ENCODE data around the gene DHX57. TPM values are rescaled to one million over a fixed set of nuclear protein-coding genes. Genes with fewer than 3 reads are reported as not detected.

Gene DHX57
- total RNA-seq, 4 donors from 2014 or later: 11.5 to 12.0 (median 11.7) TPM

DNA sequence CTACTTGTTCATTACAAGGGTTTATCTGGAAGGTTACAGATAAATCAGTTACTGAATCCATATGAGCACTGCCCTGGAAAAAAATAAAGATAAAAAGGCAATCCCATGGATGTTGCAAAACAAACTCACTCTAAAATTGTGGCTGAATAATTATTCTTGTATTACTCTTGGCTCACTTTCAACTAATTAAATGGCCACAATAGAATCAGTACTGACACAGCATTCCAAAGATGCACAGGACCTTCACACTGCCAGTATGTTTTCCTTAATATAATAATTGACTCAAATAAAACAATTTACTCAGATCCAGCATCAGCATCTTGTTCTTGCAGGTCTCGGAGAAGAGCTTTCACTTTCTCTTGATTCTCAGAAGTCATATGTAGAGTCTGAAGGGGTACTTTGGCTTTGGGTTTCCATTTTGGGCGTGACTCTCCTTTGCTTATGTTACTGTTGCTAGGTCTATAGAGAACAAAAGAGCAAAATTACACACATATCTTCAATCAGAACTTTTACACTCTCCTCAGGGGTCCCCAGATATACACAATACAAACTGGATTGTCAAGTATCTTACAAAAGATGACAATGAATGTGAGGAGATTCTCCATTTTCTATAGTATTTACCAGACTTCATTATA lies 12.6 kb downstream of the DHX57 start:
- in situ Hi-C loops (cut with MboI; ENCODE audit: low sequenced_read_pairs in 4 of 4): no loop called here
- Histone ChIP-seq H3K27me3 (no peaks in the 10 kb centered on the region), H3K4me1 (no peaks in the 10 kb centered on the region), H3K27ac (no peak overlapping the region), H3K9me3 (no peaks in the 10 kb centered on the region), H3K4me3 (no peak overlapping the region), H3K36me3 (peaks cover 7 to 53% of the 10 kb centered on the region in 2 donors)
- DNase-seq: no peak
- ATAC-seq: no peak
- no peak for TF ChIP-seq POLR2A (IDR thresholded peaks at IDR 0.05)
- intact Hi-C loops (cut with DNase I; ENCODE audit: low total_unique reads): no loop called here

DNA sequence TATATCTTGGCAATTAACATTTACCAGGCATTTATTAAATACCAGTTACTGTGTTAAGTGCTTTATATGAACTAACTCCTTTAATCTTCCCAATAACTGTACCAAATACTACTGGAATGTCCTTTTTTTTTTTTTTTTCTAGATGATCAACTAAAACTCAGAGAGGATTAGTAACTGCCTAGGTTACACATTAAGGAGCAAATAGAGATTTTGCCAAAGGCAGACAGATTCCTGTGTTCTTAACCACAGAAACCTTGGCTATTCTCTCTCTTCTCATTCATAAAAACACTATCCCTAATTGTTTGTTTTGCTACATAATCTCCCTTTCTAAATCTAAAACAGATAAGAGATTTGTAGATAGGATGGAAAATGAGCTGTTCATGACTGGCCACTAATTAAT lies 13.3 kb downstream of the DHX57 start:
- Histone ChIP-seq H3K27ac (no peak overlapping the region), H3K27me3 (no peaks in the 10 kb centered on the region), H3K4me3 (no peak overlapping the region), H3K36me3 (peaks cover 7 to 60% of the 10 kb centered on the region in 2 donors), H3K9me3 (no peaks in the 10 kb centered on the region), H3K4me1 (no peaks in the 10 kb centered on the region)
- intact Hi-C loops (cut with DNase I; ENCODE audit: low total_unique reads) (no loop called here), in situ Hi-C loops (cut with MboI; ENCODE audit: low sequenced_read_pairs in 4 of 4) (no loop called here)
- no peak for TF ChIP-seq POLR2A (IDR thresholded peaks at IDR 0.05)
- TF ChIP-seq, protein P1, sequence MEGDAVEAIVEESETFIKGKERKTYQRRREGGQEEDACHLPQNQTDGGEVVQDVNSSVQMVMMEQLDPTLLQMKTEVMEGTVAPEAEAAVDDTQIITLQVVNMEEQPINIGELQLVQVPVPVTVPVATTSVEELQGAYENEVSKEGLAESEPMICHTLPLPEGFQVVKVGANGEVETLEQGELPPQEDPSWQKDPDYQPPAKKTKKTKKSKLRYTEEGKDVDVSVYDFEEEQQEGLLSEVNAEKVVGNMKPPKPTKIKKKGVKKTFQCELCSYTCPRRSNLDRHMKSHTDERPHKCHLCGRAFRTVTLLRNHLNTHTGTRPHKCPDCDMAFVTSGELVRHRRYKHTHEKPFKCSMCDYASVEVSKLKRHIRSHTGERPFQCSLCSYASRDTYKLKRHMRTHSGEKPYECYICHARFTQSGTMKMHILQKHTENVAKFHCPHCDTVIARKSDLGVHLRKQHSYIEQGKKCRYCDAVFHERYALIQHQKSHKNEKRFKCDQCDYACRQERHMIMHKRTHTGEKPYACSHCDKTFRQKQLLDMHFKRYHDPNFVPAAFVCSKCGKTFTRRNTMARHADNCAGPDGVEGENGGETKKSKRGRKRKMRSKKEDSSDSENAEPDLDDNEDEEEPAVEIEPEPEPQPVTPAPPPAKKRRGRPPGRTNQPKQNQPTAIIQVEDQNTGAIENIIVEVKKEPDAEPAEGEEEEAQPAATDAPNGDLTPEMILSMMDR (IDR thresholded peaks at IDR 0.05 in 4 of 5, conservative IDR thresholded peaks at IDR 0.05 in 1 of 5): no peak
- ATAC-seq (no peak), DNase-seq (no peak)

DNA sequence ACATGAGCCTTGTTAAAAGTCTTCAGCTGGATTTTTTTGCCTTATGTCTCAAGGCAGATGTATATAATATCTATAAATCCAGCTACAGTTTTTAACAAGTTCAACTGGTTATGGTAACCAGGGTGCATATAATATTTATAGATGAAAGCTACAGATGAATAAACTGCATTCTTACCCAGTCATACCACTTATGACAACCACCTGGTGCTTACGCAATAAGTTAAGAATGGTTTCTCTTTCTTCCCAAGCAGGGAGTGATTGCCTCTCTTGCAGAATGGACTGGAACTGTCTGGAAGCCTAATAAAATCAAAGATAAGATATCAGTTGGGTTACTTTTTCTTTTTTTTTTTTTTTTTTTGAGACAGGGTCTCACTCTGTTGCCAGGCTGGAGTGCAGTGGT lies 19.6 kb downstream of the DHX57 start:
- intact Hi-C loops (cut with DNase I; ENCODE audit: low total_unique reads) (no loop called here), in situ Hi-C loops (cut with MboI; ENCODE audit: low sequenced_read_pairs in 4 of 4) (no loop called here)
- ATAC-seq: no peak

DNA sequence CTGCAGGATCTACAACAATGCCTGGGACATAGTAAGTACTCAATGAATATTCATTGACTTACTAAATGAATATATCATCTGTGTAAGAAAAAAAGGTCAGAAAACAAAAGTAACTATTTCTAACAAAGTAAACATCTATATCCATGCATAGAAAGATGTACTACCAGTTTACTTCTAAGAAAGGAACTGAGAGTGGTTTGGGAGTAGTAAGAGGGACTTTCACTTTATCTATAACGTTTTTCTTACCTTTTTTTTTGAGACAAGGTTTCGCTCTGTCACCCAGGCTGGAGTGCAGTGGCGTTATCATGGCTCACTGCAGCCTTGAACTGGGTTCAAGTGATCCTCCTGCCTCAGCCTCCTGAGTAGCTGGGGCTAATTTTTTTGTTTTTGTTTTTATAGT lies 25.7 kb downstream of the DHX57 start:
- no peak overlapping the region for H3K27ac ChIP-seq
- H3K9me3 ChIP-seq: no peaks in the 10 kb centered on the region
- ATAC-seq: no peak
- H3K27me3 ChIP-seq: no peaks in the 10 kb centered on the region
- in situ Hi-C loops (cut with MboI; ENCODE audit: low sequenced_read_pairs in 4 of 4) (no loop called here), intact Hi-C loops (cut with DNase I; ENCODE audit: low total_unique reads) (no loop called here)
- H3K4me3 ChIP-seq: no peak overlapping the region
- H3K36me3 ChIP-seq: peaks cover 0 to 56% of the 10 kb centered on the region in 2 donors
- TF ChIP-seq, protein P1 (IDR thresholded peaks at IDR 0.05 in 4 of 5, conservative IDR thresholded peaks at IDR 0.05 in 1 of 5): no peak
- TF ChIP-seq POLR2A (IDR thresholded peaks at IDR 0.05): no peak
- no peak for DNase-seq
- H3K4me1 ChIP-seq: no peaks in the 10 kb centered on the region

More for the DNA sequence above, 19.6 kb downstream of the DHX57 start:
- H3K27me3 ChIP-seq: no peaks in the 10 kb centered on the region
- no peak for TF ChIP-seq POLR2A (IDR thresholded peaks at IDR 0.05)
- TF ChIP-seq, protein P1 (IDR thresholded peaks at IDR 0.05 in 4 of 5, conservative IDR thresholded peaks at IDR 0.05 in 1 of 5): no peak
- H3K27ac ChIP-seq: no peak overlapping the region
- no peak for DNase-seq
- peaks cover 4 to 90% of the 10 kb centered on the region in 2 donors for H3K36me3 ChIP-seq
- no peaks in the 10 kb centered on the region for H3K9me3 ChIP-seq
- H3K4me3 ChIP-seq: no peak overlapping the region
- H3K4me1 ChIP-seq: no peaks in the 10 kb centered on the region

DNA sequence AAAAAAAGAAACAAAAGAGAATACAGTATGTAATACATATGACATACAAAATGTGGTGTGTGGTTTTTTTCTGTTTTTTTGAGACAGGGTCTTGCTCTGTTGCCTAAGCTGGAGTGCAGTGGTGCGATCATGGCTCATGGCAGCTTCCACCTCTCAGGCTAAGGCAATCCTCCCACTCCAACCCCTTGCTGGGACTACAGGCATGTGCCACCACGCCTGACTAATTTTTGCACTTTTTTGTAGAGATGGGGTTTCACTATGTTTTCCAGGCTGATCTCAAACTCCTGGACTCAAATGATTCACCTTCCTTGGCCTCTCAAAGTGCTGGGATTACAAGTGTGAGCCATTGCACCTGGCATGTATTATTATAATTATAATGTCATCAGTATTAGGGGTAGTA lies 38.9 kb downstream of the DHX57 start:
- in situ Hi-C loops (cut with MboI; ENCODE audit: low sequenced_read_pairs in 4 of 4) (no loop called here), intact Hi-C loops (cut with DNase I; ENCODE audit: low total_unique reads) (no loop called here)
- Histone ChIP-seq H3K27me3 (no peaks in the 10 kb centered on the region), H3K27ac (no peak overlapping the region), H3K9me3 (no peaks in the 10 kb centered on the region), H3K4me1 (no peaks in the 10 kb centered on the region), H3K4me3 (no peak overlapping the region), H3K36me3 (peaks cover 0 to 35% of the 10 kb centered on the region in 2 donors)
- DNase-seq: no peak
- no peak for ATAC-seq
- TF ChIP-seq POLR2A (IDR thresholded peaks at IDR 0.05): no peak
- TF ChIP-seq, protein P1 (IDR thresholded peaks at IDR 0.05 in 4 of 5, conservative IDR thresholded peaks at IDR 0.05 in 1 of 5): no peak

All from gastrocnemius medialis (tissue), 4 donors.